ENCODE results near the gene TMEM117.

TMEM117 gene

DNA sequence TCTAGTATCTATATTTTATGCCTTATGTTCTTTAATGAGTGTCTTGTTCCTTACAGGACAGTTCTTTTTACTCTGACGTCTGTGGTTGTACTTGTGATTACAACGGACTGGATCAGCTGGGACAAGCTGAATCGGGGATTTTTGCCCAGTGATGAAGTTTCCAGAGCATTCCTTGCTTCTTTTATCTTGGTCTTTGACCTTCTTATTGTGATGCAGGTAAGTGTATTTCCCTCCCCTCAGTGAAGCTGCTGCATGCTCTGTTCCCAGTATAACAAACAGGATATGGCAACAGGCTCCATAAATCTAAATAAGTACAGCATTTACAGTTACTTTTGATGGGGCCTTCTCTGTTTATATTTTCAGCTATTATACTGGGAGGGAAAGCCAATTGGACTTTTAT is 463.6 kb downstream of the TMEM117 start:
- ATAC-seq, result no peak
- Mint-ChIP-seq H3K4me3 (no peak overlapping the region), H3K9me3 (peaks cover 5% of the 10 kb centered on the region), H3K36me3 (no peaks in the 10 kb centered on the region), H3K27ac (no peak overlapping the region), H3K4me1 (peaks cover 6% of the 10 kb centered on the region)
- DNase-seq (ENCODE audit: low spot score in 2 of 2), result no peak

- H3K4me1 Mint-ChIP-seq, result no peaks in the 10 kb centered on the region
- DNase-seq (ENCODE audit: low spot score in 2 of 2) (no peak), ATAC-seq (no peak)
- no peak overlapping the region for H3K4me3 Mint-ChIP-seq
- no peak overlapping the region for H3K27ac Mint-ChIP-seq
- H3K9me3 Mint-ChIP-seq, result no peaks in the 10 kb centered on the region
- no peaks in the 10 kb centered on the region for H3K36me3 Mint-ChIP-seq
Measured at GRCh38 chr12:44307506-44308168, 471.8 kb downstream of the TMEM117 start.

DNA sequence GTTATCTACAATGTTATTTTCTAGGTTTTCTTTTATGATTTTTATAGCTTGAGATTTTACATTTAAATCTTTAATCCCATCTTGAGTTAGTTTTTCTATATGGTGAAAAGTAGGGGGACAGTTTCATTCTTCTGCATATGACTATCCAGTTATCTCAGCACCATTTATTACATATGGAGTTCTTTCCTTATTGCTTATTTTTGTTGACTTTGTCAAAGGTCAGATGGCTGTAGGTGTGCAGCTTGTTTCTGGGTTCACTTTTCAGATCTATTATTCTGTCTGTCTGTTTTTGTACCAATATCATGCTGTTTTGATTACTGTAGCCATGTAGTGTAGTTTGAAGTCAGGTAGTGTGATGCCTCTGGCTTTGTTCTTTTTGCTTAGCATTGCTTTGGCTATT is 477.3 kb downstream of the TMEM117 start:
- Mint-ChIP-seq H3K9me3 (peaks cover 2% of the 10 kb centered on the region), H3K4me1 (no peaks in the 10 kb centered on the region), H3K27ac (no peak overlapping the region), H3K36me3 (no peaks in the 10 kb centered on the region), H3K4me3 (no peak overlapping the region)
- DNase-seq (ENCODE audit: low spot score in 2 of 2), result no peak
- ATAC-seq, result no peak

GRCh38 chr12:44314007-44314500 is 478.2 kb downstream of the TMEM117 start:
- ATAC-seq (no peak), DNase-seq (ENCODE audit: low spot score in 2 of 2) (no peak)
- Mint-ChIP-seq H3K36me3 (no peaks in the 10 kb centered on the region), H3K4me3 (no peak overlapping the region), H3K9me3 (peaks cover 2% of the 10 kb centered on the region), H3K4me1 (no peaks in the 10 kb centered on the region), H3K27ac (no peak overlapping the region)

GRCh38 chr12:44317651-44318126 is 481.8 kb downstream of the TMEM117 start:
- Mint-ChIP-seq H3K9me3 (peaks cover 2% of the 10 kb centered on the region), H3K27ac (no peak overlapping the region), H3K36me3 (no peaks in the 10 kb centered on the region), H3K4me1 (no peaks in the 10 kb centered on the region), H3K4me3 (no peak overlapping the region)
- DNase-seq (ENCODE audit: low spot score in 2 of 2) (no peak), ATAC-seq (peak; percentile 45)

GRCh38 chr12:44331269-44331668 is 495.4 kb downstream of the TMEM117 start:
- ATAC-seq, result no peak
- DNase-seq (ENCODE audit: low spot score in 2 of 2), result no peak
- Mint-ChIP-seq H3K4me1 (no peaks in the 10 kb centered on the region), H3K9me3 (peaks cover 3% of the 10 kb centered on the region), H3K27ac (no peak overlapping the region), H3K36me3 (no peaks in the 10 kb centered on the region), H3K4me3 (no peak overlapping the region)

DNA sequence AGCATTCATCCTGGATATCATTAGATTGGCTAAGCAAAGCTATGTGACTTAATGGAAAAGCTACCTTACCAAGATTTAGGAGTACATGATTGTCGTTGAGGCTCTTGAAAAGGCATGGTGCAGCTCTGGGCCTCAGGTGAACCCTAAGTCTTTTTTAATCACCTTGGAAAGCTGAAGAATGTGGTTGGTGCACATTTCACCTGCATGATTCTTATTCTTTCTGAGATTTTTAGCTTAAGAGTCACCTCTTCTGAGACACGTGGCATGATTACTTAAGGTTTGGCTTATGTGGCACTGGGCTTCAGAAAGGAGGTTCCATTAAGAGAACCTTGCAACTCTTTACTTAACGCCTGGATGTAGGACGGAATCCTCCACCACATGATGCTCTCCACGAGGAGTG is 498.5 kb downstream of the TMEM117 start:
- Mint-ChIP-seq H3K27ac (no peak overlapping the region), H3K36me3 (no peaks in the 10 kb centered on the region), H3K9me3 (peaks cover 3% of the 10 kb centered on the region), H3K4me3 (no peak overlapping the region), H3K4me1 (no peaks in the 10 kb centered on the region)
- no peak for DNase-seq (ENCODE audit: low spot score in 2 of 2)
- no peak for ATAC-seq

DNA sequence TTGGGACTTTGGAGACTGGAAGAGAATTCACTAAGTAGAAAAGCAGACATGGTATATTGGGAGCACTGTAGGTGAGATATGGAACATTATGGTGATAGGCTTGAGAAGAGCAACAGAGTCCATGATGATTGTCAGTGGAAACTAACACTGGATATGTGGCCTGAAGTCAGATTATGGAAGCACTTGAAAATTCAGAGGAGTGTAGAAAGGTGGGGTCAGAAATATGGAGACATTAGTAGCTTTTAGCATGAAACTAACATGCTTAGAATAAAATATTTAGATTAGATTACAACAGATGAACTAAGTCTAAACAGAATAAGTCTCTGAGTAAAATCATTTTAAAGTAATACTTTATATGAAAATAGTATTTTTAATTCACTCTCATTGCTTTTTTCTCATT is 499.1 kb downstream of the TMEM117 start:
- Mint-ChIP-seq H3K4me1 (no peaks in the 10 kb centered on the region), H3K36me3 (no peaks in the 10 kb centered on the region), H3K4me3 (no peak overlapping the region), H3K9me3 (peaks cover 3% of the 10 kb centered on the region), H3K27ac (no peak overlapping the region)
- DNase-seq (ENCODE audit: low spot score in 2 of 2) (no peak), ATAC-seq (no peak)

GRCh38 chr12:44336577-44336976 is 500.7 kb downstream of the TMEM117 start:
- Mint-ChIP-seq H3K27ac (no peak overlapping the region), H3K36me3 (no peaks in the 10 kb centered on the region), H3K4me1 (no peaks in the 10 kb centered on the region), H3K4me3 (no peak overlapping the region), H3K9me3 (peaks cover 3% of the 10 kb centered on the region)
- ATAC-seq (no peak), DNase-seq (ENCODE audit: low spot score in 2 of 2) (no peak)

DNA sequence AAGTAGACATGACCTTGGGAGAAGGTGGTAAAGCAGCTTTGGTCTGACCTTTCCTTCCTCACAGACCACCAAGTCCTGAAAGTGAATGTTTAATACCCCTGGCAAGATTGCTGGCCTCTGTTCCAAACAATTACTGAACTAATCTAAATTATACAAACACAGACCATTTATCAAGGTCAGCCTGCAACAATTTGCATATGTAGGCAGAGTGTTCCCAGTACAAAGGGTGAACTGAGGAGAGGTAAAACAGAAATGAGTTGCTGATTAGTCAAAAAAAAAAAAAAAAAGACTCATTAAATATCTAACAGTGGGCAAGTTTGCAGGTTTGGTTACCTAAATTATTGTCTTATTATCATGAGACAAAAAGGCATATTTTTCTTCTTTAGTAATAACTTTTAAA is 506.5 kb downstream of the TMEM117 start:
- no peaks in the 10 kb centered on the region for H3K36me3 Mint-ChIP-seq
- DNase-seq (ENCODE audit: low spot score in 2 of 2), result no peak
- no peaks in the 10 kb centered on the region for H3K4me1 Mint-ChIP-seq
- H3K4me3 Mint-ChIP-seq, result no peak overlapping the region
- H3K27ac Mint-ChIP-seq, result no peak overlapping the region
- H3K9me3 Mint-ChIP-seq, result no peaks in the 10 kb centered on the region
- ATAC-seq, result no peak

GRCh38 chr12:44347145-44347544 is 511.3 kb downstream of the TMEM117 start:
- H3K4me1 Mint-ChIP-seq, result no peaks in the 10 kb centered on the region
- ATAC-seq (no peak), DNase-seq (ENCODE audit: low spot score in 2 of 2) (no peak)
- H3K27ac Mint-ChIP-seq, result no peak overlapping the region
- H3K4me3 Mint-ChIP-seq, result no peak overlapping the region
- H3K36me3 Mint-ChIP-seq, result no peaks in the 10 kb centered on the region
- no peaks in the 10 kb centered on the region for H3K9me3 Mint-ChIP-seq

- no peaks in the 10 kb centered on the region for H3K36me3 Mint-ChIP-seq
- ATAC-seq (no peak), DNase-seq (ENCODE audit: low spot score in 2 of 2) (no peak)
- no peaks in the 10 kb centered on the region for H3K9me3 Mint-ChIP-seq
- H3K4me3 Mint-ChIP-seq, result no peak overlapping the region
- no peaks in the 10 kb centered on the region for H3K4me1 Mint-ChIP-seq
- no peak overlapping the region for H3K27ac Mint-ChIP-seq
Measured at GRCh38 chr12:44357494-44357893, 521.6 kb downstream of the TMEM117 start.

DNA sequence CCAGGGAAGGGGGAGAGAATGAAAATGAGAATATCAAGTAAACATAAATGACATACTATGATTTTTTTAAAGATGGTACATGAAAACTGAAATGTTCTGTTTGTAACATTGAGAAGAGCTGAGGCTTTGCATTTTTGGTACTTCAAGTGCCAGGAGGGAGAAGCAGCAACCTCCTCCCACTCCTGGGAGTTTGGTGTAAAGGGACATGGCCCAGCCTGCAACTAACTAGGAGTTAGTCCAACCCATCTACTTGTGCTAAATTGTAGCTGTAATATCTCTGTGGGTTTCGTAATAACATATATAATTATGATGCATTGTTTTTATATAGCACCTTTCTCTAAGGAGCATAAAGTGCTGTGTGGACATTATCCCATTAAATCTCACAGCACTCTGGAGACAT is 522.8 kb downstream of the TMEM117 start:
- Mint-ChIP-seq H3K4me3 (no peak overlapping the region), H3K9me3 (no peaks in the 10 kb centered on the region), H3K4me1 (no peaks in the 10 kb centered on the region), H3K36me3 (no peaks in the 10 kb centered on the region), H3K27ac (no peak overlapping the region)
- ATAC-seq (no peak), DNase-seq (ENCODE audit: low spot score in 2 of 2) (no peak)

GRCh38 chr12:44362947-44363346 is 527.1 kb downstream of the TMEM117 start:
- H3K36me3 Mint-ChIP-seq, result no peaks in the 10 kb centered on the region
- no peak overlapping the region for H3K27ac Mint-ChIP-seq
- no peak overlapping the region for H3K4me3 Mint-ChIP-seq
- ATAC-seq (no peak), DNase-seq (ENCODE audit: low spot score in 2 of 2) (no peak)
- H3K4me1 Mint-ChIP-seq, result no peaks in the 10 kb centered on the region
- no peaks in the 10 kb centered on the region for H3K9me3 Mint-ChIP-seq

GRCh38 chr12:44367136-44367535 is 531.3 kb downstream of the TMEM117 start:
- no peak for DNase-seq (ENCODE audit: low spot score in 2 of 2)
- no peak overlapping the region for H3K4me3 Mint-ChIP-seq
- ATAC-seq, result no peak
- no peaks in the 10 kb centered on the region for H3K4me1 Mint-ChIP-seq
- no peaks in the 10 kb centered on the region for H3K36me3 Mint-ChIP-seq
- H3K27ac Mint-ChIP-seq, result no peak overlapping the region
- H3K9me3 Mint-ChIP-seq, result no peaks in the 10 kb centered on the region

DNA sequence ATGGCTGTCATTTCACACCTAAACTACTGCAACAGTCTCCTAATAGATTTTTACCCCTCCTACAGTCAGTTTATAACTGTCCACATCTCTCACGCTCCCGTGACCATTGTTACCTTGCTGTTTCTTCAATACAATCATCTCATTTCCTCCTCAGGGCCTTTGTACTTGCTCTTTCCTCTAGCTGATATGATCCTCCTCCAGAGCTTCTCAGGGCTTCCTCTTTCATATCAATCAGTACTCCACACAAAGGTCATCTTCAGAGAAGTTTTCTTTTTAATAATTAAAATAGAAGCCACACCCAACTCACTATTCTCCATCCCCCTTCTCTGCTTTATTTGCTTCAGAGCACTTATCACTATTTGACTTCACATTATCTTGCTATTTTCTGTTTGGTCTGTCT is 532.0 kb downstream of the TMEM117 start:
- no peak for DNase-seq (ENCODE audit: low spot score in 2 of 2)
- no peak overlapping the region for H3K27ac Mint-ChIP-seq
- ATAC-seq, result no peak
- no peaks in the 10 kb centered on the region for H3K36me3 Mint-ChIP-seq
- H3K4me3 Mint-ChIP-seq, result no peak overlapping the region
- H3K9me3 Mint-ChIP-seq, result no peaks in the 10 kb centered on the region
- no peaks in the 10 kb centered on the region for H3K4me1 Mint-ChIP-seq

DNA sequence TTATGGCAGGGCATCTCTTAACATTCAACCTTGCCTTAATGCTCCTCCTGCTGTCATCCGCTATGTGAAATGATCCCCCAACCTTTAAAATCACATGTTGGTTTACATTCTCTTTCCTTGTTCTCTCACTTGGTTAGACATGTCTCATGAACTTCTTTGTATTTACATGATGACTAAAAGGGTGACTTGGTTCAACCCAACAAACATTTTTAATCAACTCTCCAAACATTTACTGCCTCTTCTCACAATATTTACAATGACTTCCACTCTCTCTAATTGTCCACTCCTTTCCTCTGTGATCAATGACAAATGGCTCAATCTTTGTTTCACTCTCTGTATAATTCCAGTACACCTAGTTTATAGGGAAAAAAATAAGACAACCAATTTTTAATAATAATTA is 534.1 kb downstream of the TMEM117 start:
- Mint-ChIP-seq H3K4me1 (no peaks in the 10 kb centered on the region), H3K4me3 (no peak overlapping the region), H3K36me3 (no peaks in the 10 kb centered on the region), H3K9me3 (no peaks in the 10 kb centered on the region), H3K27ac (no peak overlapping the region)
- DNase-seq (ENCODE audit: low spot score in 2 of 2) (no peak), ATAC-seq (no peak)
